Stimulated activated CD4-positive, alpha-beta T cell treated with anti-CD3 and anti-CD28 coated beads, Interleukin-2, amount 100 ng/mL, for 48 hours (primary cell): ENCODE data around the gene NADK2.
"Not testable (repeated sequence)": the region's sequence is repeated elsewhere in the genome, so short reads cannot be mapped to it uniquely, and the experiment has no call there.

Experiments
- DNase-seq, 2 donors: peaks; one replicate each; pipeline ENCODE4 v3.0.0-alpha.2; 2020

Gene NADK2, protein sequence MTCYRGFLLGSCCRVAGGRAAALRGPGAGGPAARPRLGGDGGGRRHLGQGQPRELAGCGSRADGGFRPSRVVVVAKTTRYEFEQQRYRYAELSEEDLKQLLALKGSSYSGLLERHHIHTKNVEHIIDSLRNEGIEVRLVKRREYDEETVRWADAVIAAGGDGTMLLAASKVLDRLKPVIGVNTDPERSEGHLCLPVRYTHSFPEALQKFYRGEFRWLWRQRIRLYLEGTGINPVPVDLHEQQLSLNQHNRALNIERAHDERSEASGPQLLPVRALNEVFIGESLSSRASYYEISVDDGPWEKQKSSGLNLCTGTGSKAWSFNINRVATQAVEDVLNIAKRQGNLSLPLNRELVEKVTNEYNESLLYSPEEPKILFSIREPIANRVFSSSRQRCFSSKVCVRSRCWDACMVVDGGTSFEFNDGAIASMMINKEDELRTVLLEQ

DNA sequence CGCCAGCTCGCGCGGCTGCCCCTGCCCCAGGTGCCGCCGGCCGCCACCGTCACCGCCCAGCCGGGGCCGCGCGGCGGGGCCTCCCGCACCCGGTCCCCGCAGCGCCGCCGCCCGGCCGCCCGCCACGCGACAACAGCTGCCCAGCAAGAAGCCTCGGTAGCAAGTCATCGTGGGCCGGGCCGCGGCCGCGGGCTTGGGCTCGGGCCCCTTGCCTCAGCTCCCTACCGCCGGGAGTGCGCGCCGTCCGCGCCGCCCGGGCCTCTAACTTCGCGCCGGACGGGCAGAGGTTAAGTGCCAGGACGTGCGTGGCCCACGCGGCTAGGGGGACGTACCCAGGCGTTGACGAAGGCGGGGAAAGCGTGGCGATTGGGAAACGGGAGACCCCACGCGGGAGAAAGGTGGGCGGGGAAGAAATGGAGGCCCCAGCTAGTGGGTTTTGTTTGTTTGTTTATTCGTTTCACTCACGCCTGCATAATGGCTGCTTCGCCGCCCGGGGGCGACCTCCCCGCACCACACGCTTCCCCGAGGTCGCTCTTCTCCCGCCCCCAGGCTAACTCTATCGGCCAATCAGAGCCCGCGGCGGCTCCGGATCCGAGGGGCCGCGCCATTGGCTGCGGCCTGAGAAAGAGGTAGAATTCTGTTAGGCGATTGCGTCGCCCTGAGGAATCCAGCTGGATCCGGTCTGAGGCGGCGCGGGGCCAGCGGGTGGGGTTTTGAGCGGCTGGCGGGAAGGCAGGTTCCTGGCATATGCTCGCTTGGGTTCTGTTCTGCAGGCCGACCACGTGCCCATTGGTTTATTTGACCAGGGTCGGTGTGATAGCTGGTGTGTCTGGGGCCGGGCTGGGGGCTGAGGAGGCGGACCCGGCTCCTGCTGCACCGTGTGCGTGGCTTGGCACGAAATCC is at the start of gene NADK2:
NADK2 (minus strand) TSS at position 295 of the 903 bp plus-strand sequence; CDS start at position 168, 127 bp downstream.
- peak; percentile 85 for DNase-seq

DNA sequence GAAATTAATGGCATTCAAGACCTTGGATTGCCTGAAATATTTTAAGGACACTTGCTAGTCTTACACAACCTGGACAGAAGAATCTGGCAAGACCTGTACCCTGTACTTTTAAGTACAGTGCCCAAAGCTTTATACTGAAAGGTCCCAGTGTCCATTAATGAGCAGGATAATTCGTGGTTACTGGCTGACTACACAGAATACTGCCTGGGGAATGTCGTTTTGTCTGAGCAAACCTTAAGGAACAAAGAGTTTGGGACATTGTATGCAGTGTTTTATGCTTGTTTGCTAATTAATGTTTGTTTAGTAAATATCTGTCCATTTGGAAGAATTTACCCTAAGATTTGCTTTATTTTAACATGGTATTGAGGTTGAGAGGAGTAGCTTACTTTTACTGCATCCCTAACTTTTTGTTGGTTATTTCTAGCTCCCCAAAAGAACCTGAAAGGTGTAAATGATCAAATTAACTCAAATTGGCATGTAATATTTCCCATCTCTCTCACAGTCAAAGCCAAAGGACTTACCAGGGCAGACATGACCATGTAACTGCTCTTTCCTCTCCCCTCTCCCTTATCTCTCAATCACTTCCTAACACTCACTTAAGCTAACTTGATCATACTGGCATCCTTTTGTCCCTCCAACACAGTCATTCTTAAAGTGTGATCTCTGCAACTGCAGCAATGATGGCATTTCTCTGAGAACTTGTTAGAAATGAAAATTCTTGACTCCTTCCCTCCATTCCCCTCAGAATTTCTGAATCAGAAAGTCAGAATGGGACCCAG is 44.3 kb upstream of the NADK2 start:
- no peak for DNase-seq

DNA sequence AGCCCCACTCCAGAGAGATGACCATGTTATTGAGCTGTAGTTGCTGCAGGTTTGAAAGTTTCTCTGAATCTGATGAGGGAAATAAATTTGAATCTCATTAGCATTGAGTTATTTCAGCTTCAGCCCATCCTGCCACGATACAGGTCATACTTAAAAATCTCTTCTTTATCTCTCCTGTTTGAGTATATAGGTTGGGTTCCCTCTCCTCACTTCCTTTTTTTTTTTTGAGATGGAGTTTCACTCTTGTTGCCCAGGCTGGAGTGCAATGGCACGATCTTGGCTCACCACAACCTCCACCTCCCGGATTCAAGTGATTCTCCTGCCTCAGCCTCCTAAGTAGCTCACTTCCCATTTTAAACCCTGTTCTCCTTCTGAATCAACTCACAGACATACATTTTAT is 42.0 kb upstream of the NADK2 start:
- DNase-seq, result not testable (repeated sequence)

DNA sequence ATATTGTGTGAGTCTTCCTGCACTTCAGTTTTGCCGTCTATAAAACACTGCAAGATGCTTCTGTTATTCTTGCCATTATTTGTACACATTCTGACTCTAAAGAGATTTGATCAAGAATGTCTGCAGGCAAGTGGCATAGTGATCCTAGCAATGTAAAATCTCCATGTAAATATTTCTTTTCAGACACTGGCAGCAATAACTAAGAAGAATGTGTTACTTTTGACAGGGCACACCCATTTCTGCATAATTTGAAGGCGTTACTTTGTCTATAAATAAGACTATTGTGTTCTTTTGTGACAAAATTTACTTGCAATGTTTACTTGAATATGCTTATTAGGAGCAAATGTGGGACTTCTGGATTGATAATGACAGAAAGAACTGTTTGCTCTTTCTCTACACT is 39.9 kb upstream of the NADK2 start:
- DNase-seq, result no peak

GRCh38 chr5:36279054-36279698 is 37.5 kb upstream of the NADK2 start:
- DNase-seq, result no peak

DNA sequence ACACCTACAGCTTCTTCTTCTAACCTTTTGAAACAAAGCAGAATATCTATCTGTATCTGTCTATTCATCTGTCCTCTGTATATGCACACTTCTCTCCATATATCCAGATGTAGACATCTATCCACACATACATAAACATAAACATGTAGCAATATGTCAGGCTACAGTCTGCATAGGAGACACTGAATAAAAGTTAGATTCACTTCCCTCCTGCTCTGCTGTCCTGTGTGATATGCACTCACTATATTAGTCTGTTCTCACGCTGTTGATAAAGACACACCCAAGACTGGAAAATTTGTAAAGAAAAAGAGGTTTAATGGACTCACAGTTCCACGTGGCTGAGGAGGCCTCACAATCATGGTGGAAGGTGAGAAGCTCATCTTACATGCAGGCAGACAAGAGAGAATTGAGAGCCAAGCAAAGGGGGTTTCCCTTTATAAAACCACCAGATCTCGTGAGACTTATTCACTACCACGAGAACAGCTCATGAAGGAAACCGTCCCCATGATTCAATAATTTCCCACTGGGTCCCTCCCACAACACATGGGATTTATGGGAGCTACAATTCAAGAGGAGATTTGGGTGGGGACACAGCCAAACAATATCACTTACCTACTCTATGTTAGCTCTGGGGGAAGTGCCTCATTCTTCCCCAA is 35.9 kb upstream of the NADK2 start:
- DNase-seq, result no peak

- no peak for DNase-seq
Measured at GRCh38 chr5:36276864-36277263, 35.1 kb upstream of the NADK2 start.

DNA sequence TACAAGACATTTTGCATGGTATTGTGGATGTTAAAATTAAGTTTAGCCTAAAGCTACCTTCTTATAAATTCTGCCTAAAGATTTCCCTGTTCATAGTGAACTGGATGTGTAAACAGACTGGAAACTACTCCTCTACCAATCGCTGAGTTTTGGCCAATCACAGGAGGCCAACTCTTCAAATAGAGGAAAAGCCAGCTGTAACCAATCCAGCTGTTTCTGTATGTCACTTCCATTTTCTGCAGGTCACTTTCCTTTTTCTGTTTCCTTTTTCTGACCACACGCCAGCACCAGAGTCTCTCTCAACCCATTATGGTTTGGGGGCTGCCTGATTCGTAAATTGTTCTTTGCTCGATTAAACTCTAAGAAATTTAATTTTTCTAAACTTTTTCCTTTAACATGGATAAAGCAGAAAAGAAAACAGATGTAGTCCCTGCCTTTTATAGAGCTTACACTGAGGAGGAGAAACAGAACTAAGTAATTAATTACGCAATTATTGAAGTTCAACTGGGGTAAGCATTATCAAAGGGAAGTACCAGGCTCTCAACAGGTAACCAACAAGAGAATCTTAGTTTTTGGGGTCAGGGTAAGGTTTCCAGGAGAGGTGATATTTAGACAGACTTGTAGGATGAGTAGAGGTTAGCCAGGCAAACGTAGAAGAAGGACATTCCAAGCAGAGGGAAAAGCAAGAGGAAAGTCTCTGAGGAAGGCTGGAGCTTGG is 32.2 kb upstream of the NADK2 start:
- DNase-seq, result no peak

GRCh38 chr5:36272136-36272690 is 30.5 kb upstream of the NADK2 start:
- DNase-seq, result no peak

DNA sequence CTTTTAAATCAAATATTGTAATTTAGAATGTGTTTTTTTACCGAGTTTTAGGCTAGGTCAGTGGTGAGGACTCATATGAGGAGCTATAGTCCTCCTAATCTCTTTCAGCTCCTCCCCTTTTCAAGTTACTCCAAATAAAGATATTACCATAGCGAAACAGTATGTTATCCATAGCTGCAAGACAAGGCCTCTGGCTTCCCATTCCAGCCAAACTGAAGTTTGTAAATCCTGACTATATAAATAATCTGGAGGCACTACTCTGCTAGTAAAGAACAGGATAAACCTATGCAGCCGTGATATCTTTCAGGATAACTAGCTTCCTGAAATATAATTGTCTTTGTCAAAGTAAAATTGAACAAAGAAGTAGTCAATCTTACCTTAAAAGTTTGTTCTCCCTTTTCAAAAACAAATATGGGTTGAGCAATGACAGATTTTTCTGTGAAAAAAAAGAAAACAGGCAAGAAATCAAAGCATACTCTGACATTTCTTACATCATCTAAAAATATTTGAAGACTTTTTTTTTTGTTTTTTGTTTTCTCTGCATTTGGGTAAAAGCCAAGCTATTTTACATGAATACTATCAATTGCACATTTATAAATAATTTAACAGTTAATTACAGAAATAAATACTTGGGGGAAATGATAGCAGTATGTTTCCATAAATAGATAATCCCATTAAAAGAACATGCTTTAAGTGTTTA is 29.3 kb upstream of the NADK2 start:
- no peak for DNase-seq

GRCh38 chr5:36270175-36270574 is 28.4 kb upstream of the NADK2 start:
- no peak for DNase-seq

DNA sequence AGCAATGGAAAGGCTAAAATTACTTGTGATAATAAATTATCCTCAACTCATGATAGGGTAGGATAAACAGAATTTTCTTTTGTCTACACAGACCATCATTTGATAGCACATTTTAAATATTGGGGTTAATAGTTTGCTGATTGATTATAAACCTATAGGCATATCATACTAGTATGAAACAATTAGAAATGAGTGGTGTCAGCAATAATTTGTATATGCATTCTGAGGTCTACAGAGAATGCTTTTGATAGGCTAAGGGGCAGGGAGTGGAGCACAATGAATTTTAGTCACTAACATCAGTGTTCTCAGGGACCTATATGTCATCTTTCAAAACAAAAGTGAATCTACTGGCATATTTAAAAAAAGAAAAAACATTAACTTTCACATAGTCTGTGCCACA is 27.8 kb upstream of the NADK2 start:
- DNase-seq, result no peak

GRCh38 chr5:36267905-36268304 is 26.2 kb upstream of the NADK2 start:
- DNase-seq, result no peak

- no peak for DNase-seq
Measured at GRCh38 chr5:36264202-36264760, 22.6 kb upstream of the NADK2 start.

DNA sequence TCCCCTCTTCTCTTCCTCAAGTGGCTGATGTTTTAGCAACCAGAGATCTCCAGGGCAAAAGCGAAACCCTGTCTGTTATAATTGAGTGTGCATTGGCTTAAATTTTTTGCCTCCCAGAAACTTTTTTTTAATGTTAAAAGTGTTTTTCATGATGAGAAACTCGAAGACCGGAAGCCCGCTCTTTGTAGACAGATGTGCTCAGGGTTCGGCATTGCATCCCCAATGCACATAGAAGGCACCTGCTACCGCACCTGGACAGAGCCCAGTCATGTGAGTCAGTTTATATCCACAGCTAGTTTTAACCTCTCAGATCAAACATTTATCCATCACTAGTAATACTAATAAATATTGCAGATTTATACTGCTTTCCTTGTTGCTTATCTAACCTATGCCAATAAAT is 19.5 kb upstream of the NADK2 start:
- no peak for DNase-seq

DNA sequence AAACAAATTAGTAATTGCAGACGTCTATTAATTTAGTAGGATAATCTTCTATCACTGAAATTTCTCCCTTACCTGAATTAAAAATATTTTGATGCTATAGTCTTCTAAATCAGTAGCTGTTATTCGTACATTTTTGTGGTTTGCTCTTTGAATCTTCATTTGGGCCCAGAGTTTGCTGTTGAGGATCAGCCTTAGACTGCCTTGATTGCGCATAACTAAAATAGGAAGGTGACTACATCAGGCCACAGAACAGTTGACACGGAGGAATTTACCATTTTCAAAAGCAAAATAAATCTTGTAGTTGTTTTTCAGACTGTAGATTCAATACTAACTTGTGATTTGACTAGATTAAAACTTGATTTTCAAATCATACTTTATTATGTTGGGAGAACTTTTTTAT is 11.8 kb upstream of the NADK2 start:
- DNase-seq, result no peak

- no peak for DNase-seq
Measured at GRCh38 chr5:36252722-36253365, 11.1 kb upstream of the NADK2 start.

DNA sequence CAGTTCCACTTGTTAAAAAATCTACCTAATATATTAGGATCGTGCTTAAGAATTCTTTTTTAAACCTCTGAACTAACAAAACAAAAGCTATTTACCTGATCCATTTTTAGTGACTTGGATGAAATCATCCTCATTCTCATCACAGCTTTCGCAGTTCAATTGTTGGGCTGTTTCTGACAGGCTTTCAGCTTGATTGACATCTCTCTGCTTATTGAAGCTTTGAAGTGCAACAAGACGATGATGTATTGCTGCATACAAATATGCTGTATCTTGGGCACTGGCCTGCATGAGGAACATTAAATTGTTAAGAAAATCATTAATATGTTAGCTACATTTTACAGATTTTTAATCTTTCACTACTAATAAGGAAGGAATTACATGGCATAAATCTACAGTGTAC is 9.5 kb upstream of the NADK2 start:
- no peak for DNase-seq

DNA sequence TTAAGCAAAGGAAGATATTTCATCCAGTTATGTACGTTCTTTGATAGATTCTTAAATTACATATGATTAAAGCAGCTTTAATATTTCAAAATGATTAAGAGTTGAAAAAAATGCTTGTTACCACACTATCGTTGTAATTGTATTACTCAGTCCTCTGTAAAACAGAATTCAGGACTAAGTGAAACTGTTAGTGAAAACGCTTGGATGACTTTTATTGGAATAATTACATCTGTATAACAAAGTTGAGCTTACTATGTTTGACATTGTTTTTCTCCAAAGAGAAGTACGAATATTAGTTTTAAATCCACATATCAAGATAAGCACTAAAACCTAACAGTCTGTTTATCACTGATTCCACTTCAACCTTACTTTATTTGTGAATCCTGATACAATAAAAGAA is 8.7 kb upstream of the NADK2 start:
- no peak for DNase-seq
